ENCODE results near the gene PSG5.
"Not testable (repeated sequence)": the region's sequence is repeated elsewhere in the genome, so short reads cannot be mapped to it uniquely, and the experiment has no call there.

PSG5 gene

DNA sequence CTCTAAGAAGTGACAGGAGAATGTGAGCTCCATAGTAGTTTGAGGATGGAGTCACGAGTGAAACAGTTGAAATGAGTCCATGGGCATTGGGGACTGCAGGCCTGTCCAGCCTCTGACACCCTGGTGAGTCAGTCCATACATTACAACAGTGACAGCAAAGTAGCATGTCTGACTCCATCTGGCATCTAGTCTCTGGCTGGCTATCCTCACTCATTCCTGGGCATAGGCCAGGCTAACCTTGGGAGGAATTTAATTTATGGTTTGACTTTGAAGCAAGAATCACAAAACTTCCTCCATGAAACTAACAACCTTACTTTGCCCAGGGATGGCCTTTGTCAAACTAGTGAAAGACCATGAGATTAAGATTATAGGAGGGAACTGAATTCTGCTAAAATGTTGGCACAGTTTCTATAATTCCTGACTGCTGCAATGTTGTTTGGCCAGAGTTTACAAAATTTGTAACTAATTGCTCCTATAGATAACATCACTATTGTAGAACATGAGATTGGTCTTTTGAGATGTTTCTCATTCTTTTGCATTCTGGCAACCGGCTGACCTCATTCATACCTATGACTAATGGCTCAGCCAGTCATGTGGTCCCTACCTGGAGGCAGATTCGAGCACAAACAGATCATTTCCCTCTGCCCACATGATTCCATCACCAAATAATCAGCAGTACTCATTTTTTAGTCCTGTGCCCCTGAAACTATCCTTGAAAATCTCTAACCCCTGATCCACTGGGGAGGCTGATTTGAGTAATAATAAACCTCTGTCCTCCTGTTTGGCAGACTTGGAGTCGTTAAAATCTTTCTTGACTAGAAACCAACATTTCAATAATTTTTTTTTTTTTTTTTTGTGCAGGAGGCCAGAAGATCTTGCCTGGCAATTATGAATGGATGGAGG is 4.2 kb downstream of the PSG5 start:
- not testable (repeated sequence) for DNase-seq

DNA sequence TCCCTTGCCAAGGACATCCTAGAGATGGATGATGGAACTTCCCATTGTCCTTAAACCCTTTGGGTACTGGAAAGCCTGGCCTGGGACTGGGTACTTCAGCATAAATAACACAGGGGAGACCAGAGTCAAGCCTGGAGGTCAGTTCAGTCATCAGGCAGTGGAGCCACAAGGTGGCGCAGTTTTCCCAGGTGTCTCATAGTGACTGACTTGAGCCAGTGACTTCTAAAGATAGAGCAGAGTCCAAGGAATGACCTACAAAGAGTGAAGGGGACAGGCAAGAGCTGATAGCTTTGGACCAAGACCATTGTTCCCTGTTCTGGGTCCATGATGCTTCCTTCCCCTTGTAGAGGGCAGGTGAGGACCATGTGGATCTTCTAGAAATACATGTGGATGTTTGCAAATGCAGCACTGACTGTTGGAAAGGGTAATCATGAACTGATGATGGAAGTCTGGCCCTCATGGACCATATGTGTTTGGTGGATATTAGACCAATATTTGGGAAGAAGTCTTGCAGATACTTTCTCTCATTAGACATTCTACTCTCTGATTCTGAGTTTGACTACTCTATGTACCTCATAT is 6.7 kb downstream of the PSG5 start:
- not testable (repeated sequence) for DNase-seq

DNA sequence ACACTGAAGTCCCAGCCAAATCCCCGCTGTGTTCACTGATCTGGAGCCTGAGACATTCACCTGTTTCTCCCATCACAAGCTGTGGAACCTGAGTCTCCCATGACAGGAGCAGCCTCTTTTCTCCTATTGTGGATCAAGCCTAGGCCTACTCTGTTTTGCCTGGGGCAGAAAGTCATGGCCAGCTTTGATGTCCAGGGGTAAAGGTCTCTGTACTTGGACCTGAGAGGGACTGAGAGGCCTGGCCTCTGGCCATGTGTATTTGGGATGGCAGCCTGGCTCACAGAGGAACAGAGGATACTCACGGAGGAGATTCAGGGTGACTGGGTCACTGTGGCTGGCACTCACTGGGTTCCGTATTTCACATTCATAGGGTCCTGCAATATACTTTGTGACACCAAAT is 7.8 kb downstream of the PSG5 start:
- DNase-seq = not testable (repeated sequence)

DNA sequence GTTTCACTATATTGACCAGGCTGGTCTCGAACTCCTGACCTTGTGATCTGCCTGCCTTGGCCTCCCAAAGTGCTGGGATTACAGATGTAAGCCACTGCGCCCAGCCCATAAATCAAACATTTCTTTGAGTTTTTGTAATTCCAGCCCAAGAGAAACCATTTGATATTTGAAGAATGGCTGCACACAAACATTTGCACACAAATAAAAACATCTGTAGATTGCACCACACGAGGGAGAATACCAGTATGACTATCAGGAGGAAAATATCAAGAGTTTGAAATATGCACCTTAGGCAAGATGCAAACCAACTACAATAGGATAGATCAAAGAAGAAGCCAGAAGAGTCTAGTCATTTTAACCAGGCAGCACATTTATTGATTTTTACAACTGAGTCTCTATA is 20.4 kb downstream of the PSG5 start:
- DNase-seq = not testable (repeated sequence)

DNA sequence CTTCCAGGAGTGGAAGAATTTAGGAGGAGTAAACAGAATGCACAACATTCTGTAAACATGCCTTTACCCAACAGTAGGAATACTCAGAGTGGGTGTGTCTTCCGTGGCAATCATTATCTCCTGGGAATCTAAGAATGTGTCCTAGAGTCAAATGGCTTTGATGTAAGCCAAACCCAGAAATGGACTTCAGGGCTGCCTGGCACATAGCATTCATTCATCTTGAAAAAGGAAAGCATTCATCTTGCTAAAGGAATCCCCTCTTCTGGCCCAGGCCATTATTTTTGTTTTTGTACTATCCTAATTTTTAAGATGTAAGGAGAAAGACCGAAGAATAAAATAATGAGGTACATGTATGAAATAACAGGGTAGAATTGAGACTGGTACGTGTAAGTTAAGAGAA is 23.2 kb downstream of the PSG5 start:
- not testable (repeated sequence) for DNase-seq

DNA sequence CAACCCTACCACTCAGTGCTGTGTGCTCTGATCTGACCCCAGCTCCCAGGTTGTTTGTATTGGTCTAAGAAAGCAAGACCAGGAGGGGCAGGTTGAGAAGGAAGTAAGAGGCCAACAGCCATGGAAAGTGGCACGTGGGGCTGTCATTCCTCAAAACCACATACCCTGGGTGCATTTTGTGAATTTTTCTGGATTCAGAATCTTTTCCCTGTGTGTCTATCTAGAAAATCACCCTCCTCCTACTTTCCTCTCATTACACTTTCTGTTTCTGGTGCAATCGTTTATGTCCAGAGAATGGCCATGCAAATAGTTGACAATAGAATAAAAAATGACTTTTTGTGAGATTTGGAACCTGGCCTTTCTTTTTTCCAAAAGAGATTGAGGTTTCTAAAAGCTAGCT is 24.1 kb downstream of the PSG5 start:
- DNase-seq = not testable (repeated sequence)

DNA sequence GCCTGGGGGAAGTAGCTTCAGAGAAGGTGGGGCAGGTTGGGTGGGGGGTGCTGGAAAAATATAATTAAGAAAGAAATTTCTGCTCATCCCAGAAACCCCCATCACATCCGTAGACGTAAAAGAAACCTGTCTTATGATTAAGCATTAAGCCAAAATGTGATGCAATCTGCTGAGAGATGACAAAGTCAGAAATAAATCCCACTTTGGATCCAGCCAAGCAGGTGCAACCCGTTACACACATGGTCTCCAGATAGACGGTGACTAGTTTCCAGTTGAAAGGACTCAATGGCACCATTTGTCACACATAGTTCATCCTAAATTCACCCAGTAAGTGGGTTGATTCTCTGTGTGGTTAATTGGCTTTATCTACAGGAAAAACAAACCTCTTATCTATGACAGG is 34.1 kb downstream of the PSG5 start:
- DNase-seq = no peak

DNA sequence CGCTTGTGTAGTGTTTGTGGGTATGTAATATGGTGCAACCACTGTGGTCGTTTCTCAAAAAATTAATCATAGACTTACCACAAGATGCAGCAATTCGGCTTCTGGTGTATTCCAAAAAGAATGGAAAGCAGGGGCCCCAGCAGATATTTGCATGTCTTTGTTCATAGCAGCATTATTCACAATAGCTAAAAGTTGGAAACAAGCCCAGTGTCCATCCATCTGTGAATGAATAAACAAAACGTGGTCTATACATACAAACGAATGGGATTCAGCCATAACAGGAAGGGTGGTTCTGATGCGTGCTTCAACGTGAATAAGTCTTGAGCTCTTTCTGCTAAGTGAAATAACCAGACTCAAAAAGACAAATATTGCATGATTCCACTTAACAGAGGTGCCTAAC is 36.5 kb downstream of the PSG5 start:
- DNase-seq = not testable (repeated sequence)

DNA sequence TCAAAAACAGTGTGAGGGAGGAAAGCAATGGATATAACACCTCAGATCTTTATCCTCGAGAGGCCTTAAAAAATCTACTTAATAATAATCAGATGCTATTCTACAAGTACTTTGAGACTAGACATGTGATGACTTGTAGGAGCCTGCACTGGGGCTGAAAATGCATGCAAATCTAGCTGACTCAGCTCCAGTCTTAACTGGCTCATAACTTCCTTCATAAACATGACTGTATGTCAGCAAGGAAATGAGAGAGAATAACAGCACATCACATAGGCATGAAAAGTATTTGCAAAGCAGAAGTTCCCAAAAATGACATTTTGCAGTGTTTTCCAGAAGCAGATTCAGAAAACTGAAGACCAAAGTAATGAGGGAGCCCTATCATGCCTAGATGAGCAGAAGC is 38.1 kb downstream of the PSG5 start:
- no peak for DNase-seq

DNA sequence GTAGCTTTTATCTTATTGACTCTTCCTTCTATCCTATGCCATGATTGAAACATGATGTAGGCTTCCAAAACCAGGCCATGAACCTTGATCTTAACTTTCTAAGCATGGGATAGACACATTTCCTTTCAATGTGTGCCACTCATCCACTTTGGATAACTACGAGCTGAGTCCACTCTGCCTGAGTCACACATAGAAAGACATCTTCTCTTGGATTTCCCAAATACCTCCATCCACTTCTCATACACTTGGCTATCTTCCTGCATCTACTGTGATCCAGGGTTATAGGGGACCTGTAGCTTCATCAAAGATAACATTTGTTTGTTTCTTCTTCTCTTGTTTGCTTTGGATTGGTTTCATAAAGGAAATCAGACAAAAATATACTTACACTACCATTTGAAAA is 44.6 kb downstream of the PSG5 start:
- DNase-seq = not testable (repeated sequence)

DNA sequence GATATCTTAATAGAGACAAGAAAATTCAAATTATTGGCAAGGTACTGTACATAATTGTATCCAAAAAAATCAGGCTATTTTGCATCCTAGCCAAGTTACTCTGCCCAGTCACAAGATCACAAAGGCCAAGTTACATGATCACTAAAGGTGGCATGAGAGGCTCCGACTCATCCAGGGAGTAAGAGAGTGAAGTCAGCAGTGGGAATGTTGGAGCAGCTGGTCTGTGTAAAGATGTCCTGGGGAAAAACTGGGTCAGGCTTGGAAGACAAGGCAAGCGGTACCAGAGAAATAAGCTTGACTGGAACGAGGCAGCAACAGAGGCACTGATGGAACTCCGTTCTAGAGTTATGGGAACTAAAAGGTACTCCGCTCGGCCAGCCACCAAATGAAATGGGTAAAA is 53.6 kb downstream of the PSG5 start:
- no peak for DNase-seq

DNA sequence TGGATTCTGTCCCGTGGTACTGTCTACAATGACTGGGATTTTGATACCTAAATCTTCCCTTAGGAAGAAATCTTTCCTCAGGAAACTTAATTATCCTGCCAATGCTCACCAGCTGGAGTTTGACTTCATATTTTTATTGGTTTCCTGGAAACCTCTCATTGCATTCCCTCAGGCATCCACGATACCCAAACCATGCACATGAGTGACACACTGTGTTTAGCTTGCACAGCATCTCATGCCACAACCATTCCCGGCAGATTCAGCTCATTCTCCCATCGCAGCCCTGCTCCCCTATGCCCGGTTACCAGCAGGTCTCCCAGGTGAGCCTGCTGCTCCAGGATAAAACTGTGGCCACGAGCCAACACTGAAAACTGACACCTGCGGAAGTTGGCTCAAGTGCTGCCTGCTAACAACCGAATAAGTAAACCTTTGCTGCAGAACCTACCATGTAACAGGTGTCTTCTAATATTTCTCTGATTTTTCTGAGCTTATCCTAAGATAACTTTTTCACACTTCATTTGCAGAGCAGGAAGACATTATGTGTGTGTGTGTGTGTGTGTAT is 55.0 kb downstream of the PSG5 start:
- DNase-seq = not testable (repeated sequence)

DNA sequence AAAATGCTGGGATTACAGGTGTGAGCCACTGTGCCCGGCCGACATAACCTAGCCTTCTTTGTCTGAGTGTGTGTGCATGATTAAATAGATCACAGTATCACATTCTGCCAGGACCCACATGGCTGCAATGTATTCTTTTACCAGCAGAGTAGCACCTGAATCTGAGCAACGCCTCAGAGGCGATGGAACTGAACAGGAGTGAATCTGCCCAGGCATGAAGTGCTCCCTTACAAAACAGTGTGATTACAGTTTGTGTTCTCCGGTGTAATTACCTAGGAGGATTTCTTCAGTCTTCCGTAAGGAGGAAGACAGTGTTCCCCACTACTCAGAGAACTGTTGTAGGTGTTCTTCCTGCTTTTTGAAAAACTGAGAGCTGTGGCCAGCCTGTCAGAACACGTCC is 57.1 kb downstream of the PSG5 start:
- DNase-seq = not testable (repeated sequence)

DNA sequence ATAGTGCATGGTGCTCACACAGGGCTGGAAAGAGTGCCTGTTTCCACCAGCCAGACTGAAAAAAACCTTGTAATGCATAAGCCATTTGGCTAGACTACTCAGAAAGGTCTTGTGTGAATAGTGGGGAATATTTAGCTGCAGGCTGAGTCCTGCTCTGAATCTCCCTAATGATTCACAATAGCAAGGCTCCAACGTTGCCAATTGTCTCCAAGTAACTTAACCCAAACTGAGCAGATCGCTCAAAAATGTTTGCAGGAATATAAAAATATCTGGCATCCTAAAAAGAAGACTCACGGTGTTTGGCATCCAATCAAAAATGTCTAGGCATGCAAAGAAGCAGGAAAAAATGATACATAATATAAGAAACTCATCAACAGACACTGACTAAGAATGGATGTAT is 59.0 kb downstream of the PSG5 start:
- not testable (repeated sequence) for DNase-seq

DNA sequence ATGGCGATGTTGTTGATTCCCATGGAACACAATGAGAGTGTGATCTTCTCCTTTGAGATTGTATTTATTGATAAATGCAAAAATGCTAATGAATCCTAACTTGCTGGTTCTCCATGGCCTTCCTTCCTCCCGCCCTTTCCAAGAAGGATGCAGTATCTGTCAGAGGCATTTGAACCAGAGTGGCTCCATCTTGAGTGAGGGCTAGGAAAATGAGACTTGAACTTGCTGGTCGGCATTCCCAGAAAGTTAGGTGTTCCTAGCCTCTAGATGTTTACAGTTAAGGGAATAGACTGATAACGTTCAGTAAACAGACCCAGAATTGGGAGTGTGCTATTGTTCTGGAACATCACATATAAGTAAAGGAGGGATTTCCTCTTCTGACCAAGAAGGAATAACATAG is 59.6 kb downstream of the PSG5 start:
- no peak for DNase-seq

DNA sequence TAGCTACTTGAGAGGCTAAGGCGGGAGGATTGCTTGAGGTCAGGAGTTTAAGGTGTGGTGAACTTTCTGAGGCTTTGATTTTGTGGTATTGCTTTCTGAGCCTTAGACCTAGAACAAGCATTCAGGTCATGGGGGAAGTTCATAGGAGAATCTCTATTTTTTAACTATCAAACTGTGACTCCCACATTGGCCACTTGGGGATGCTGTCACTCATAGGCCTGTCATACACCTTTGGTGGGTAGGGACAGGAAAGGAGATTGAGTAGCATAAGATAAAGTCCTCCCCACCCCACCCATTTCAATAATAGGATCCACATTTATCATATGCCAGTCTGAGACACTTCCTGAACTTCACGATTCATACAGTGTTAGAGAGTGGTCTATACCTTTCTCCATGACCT is 62.0 kb downstream of the PSG5 start:
- no peak for DNase-seq

DNA sequence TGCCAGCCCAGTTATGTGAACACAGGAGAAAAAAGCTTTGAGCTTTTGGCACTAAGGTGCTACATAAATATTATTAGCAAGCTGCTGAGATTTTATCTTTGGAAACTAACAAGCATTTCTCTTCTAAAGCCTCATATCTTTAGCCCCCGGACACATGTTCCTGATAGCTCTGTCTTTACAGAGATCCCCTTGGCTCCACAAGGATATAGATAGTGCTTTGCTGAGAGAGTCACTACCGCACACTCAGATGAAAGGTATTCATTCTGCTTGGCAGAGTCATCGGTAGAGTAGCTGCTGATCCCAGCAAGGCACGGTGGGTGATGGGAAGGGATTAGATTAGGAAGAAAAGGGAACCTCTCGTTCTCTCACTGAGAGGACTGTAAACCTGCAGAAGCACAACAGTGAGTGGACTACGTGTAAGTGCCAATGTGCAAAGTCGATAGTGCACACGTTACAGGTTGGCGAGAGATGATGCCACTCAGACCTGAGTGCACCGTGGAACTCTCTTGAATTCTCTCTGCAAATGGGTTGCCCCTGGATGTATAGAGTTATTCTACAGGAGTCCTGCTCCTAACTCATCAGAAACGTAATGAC is 65.8 kb downstream of the PSG5 start:
- DNase-seq = not testable (repeated sequence)

DNA sequence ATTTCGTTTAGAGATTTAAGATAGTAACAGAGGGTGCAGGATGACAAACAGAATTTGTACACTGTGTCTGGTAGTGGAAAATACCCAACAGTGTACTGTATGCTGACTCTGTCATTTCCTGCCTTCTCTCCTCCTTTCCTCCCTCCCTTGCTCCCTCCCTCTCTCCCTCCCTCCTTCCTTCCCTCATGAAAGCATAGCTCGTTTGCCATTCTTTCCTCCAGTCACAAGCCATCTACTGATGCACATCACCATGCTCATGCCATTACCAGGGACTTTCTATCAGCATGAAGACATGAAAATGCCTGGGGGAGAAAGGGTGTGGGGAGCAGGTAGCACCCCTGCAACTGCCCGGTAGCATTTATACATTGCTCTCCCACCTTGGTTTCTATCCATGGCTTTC is 66.8 kb downstream of the PSG5 start:
- not testable (repeated sequence) for DNase-seq
